ENCODE measurements around the gene MKX. TPM values are rescaled to one million over a fixed set of nuclear protein-coding genes. Genes with fewer than 3 reads are reported as not detected.

The MKX gene
- total RNA-seq, 1 donor from 2014 or later: 0.22 TPM

GRCh38 chr10:27779462-27780015, 33.9 kb upstream of the MKX start:
- no peak for DNase-seq
- intact Hi-C loops (cut with micrococcal nuclease): no loop called here
- Histone ChIP-seq H3K27ac (replicated peaks) (no peak overlapping the region), H3K4me3 (no peak overlapping the region), H3K27me3 (ENCODE audit: low read depth) (no peaks in the 10 kb centered on the region), H3K9me3 (replicated peaks) (peaks cover 9% of the 10 kb centered on the region), H3K36me3 (no peaks in the 10 kb centered on the region), H3K4me1 (no peaks in the 10 kb centered on the region)
- no peak for TF ChIP-seq CTCF (IDR thresholded peaks at IDR 0.05; ENCODE audit: borderline replicate concordance)

DNA sequence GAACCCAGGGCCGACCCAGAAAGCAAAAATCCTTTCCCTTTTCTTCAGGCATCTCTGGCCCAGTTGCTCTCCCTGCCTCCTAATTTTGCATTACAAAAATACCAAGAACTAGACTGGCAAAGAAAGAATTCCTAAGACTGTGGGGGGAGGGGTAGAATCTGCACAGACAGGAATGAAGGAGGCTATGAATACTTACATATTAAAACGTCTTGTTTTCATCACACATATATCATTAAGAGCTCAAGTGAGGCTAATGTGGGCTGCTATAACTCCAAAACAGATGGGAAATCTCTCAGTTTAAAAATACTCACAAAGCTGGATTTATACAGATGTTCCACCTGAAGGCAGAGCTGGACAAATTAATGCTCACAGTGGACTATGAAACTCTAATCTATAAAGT, 29.2 kb upstream of the MKX start:
- TF ChIP-seq CTCF (IDR thresholded peaks at IDR 0.05; ENCODE audit: borderline replicate concordance): no peak
- Histone ChIP-seq H3K27ac (replicated peaks) (no peak overlapping the region), H3K27me3 (ENCODE audit: low read depth) (peaks cover 17% of the 10 kb centered on the region), H3K36me3 (no peaks in the 10 kb centered on the region), H3K4me3 (no peak overlapping the region), H3K9me3 (replicated peaks) (no peaks in the 10 kb centered on the region), H3K4me1 (no peaks in the 10 kb centered on the region)
- intact Hi-C loops (cut with micrococcal nuclease): no loop called here
- no peak for DNase-seq

- intact Hi-C loops (cut with micrococcal nuclease): no loop called here
- no peaks in the 10 kb centered on the region for H3K9me3 ChIP-seq (replicated peaks)
- DNase-seq: no peak
- H3K4me3 ChIP-seq: no peak overlapping the region
- H3K4me1 ChIP-seq: no peaks in the 10 kb centered on the region
- peaks cover 17% of the 10 kb centered on the region for H3K27me3 ChIP-seq (ENCODE audit: low read depth)
- H3K27ac ChIP-seq (replicated peaks): no peak overlapping the region
- no peaks in the 10 kb centered on the region for H3K36me3 ChIP-seq
- TF ChIP-seq CTCF (IDR thresholded peaks at IDR 0.05; ENCODE audit: borderline replicate concordance): no peak
These were observed 25.6 kb upstream of the MKX start for GRCh38 chr10:27771231-27771630.

DNA sequence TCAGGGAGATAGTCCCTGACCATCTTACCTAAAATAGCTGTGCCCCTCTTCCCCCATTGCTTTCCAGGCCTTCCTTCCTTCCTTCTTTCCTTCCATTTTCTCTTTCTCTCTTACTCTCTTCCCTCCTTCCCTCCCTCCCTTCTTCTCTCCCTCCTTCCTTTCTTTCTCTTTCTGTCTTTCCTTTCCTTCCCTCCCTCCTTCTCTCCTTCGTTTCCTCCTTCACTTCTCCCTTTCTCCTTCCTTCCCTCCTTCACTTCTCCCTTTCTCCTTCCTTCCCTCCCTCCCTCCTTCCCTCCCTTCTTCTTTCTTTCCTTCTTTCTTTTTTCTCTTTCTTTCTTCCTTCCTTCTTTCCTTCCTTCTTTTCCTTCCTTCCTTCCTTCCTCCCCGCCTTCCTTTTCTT, 24.6 kb upstream of the MKX start:
- DNase-seq: no peak
- no peak for TF ChIP-seq CTCF (IDR thresholded peaks at IDR 0.05; ENCODE audit: borderline replicate concordance)
- Histone ChIP-seq H3K27ac (replicated peaks) (no peak overlapping the region), H3K36me3 (no peaks in the 10 kb centered on the region), H3K4me1 (no peaks in the 10 kb centered on the region), H3K27me3 (ENCODE audit: low read depth) (peaks cover 17% of the 10 kb centered on the region), H3K9me3 (replicated peaks) (no peaks in the 10 kb centered on the region), H3K4me3 (no peak overlapping the region)
- intact Hi-C loops (cut with micrococcal nuclease): no loop called here

DNA sequence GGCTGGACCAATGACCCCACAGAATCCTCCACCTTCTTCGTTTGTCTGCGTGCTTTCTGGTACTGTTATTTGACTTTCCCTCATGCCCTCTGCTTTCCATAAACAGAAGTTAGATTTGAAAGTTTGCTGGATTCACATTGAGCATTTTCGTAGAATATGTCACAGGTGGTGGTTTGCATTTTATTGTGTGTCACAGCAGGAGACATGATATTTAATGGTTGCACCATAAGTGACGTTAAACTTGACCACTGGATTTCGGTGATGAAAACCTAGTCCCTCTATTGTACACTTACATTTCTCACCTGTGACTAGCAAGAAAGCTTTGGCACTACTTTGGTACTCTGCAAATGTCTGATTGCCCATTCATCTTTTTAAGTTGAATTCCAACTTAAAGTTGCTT, 15.2 kb upstream of the MKX start:
- Histone ChIP-seq H3K9me3 (replicated peaks) (no peaks in the 10 kb centered on the region), H3K27me3 (ENCODE audit: low read depth) (no peaks in the 10 kb centered on the region), H3K27ac (replicated peaks) (no peak overlapping the region), H3K4me3 (no peak overlapping the region), H3K4me1 (no peaks in the 10 kb centered on the region), H3K36me3 (no peaks in the 10 kb centered on the region)
- intact Hi-C loops (cut with micrococcal nuclease): no loop called here
- no peak for DNase-seq
- TF ChIP-seq CTCF (IDR thresholded peaks at IDR 0.05; ENCODE audit: borderline replicate concordance): no peak

Measured in left ventricle myocardium inferior (tissue), 1 donor.